Inflammatory macrophage treated with lipopolysaccharide for 1 hour (primary cell): ENCODE measurements around the gene CCT6A.
A peak's percentile ranks its signal among the peaks of the same experiment; 100 is the strongest.
"Not testable (repeated sequence)": the region's sequence is repeated elsewhere in the genome, so short reads cannot be mapped to it uniquely, and the experiment has no call there.

Experiments
- DNase-seq, 2 donors: peaks; one replicate each; pipeline ENCODE4 v3.0.0-alpha.2; 2020 to 2022

CCT6A gene

GRCh38 chr7:56105508-56105907 is 53.9 kb downstream of the CCT6A start:
- DNase-seq: peak; percentile 28 to 39

DNA sequence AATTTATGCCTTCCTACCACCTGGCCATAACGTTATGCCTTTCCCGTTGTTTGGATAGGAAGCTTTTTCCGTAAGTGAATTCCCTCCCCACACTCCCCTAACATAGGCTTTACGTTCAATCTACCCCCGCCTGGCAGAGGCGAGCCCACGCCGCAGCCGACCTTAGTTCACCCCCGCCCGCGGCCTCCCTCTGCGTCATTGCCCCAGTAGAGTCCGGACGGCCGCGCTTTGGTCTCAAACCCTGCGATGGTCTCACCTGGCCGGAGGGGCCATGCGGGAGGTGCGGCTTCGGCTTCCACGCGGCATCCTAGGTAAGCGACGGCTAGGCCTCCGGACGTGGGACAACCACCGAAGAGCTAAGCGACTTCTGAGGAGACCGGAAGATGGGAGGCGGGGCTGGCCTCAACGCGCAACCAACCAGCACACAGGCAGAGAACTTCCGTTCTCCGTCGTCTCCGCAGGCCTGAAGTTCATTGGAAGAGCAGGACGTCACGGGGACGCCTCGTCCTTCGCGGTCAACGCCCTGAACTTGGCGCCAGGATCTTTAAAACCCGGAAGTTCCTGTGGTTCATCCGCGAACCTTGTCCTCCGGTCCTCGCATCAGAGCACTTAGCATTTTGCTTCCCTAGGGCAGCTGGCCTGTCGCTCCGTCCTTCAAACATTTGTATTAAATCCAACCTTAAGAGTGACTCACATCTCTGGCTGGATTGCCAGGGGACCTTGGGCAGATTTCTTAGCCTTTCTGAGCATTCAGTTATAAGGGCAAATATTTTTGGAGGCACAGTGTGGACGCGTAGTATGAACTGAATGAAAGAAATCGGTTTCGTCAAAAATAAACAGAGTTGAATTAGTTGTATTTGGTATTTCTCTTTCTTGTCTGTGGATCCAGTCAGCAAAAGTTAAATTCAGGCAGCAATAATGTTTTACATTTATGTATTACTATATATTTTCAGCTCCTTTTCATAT is 54.8 kb downstream of the CCT6A start, which contains the start of gene CHCHD2:
Gene CHCHD2, minus strand, starts transcription at position 369 of the 966 bp plus-strand sequence. Its CDS starts 63 bp downstream, at position 306.
- peak; percentile 97 to 99 for DNase-seq

GRCh38 chr7:56107954-56108258 is 56.3 kb downstream of the CCT6A start:
- DNase-seq: no peak

GRCh38 chr7:56110611-56111010 is 59.0 kb downstream of the CCT6A start:
- DNase-seq: no peak

- DNase-seq: not testable (repeated sequence)
Observed at GRCh38 chr7:56112244-56112643, 60.7 kb downstream of the CCT6A start.
